GM19023 (cell line): ENCODE results near the gene MAP3K21.

Experiments used
- ATAC-seq: cut with Tn5 transposase; IDR thresholded peaks from one replicate; pipeline ENCODE4 v1.9.1; 2021; ENCODE audit warnings: mild to moderate bottlenecking, moderate library complexity; ENCODE audit not compliant: unreplicated experiment

MAP3K21 gene

GRCh38 chr1:233357595-233358397 is 30.3 kb downstream of the MAP3K21 start:
- no peak for ATAC-seq

- ATAC-seq, result no peak
These were observed 31.9 kb downstream of the MAP3K21 start for GRCh38 chr1:233359431-233359830.

DNA sequence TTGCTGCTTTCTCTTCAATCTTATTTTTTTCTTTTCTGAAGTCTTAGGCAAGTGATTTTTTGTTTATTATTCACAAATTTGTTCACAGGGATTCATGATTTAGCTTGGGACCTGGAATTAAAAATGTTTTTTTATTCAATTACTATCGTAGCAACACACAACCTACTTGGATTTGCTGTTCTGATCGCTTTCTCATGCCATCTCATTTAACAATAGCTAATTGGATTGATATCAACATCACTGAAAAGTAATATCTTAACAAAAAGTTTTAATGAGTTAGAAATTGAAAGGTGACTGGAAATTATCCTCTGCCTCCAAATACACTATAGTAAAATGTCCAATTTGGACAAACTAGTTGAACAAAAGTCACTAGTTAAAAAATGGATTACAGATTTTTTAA is 32.4 kb downstream of the MAP3K21 start:
- ATAC-seq, result no peak

DNA sequence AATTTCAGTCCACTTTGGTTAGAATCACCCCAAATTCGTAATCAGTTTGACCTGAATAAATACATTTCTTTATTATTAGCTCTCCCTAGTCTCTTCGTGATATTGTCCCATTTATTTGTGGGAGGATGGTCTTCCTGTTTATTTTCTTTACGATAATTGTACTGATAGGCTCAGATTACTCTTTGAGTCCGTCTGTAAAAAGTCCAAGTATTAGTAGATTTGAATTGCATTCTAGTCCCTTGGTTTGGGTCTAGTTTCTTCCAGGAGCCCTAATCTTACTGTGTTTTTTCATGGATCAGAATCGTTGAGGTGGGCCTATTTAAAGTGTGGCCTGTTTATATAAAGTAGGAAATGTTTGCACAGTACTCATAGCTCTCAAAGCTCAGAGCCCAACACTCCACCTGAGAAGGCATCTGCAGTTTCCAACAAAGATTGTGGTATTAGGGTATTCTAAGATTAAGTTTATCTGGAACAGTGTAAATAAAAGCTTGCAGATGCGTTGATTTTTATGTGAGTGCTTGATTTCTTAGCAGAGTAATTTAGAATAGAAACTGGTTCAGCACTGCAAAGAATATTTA is 33.1 kb downstream of the MAP3K21 start:
- ATAC-seq, result no peak

- no peak for ATAC-seq
These were observed 34.4 kb downstream of the MAP3K21 start for GRCh38 chr1:233361876-233362275.

GRCh38 chr1:233362743-233363142 is 35.2 kb downstream of the MAP3K21 start:
- no peak for ATAC-seq

GRCh38 chr1:233364026-233364425 is 36.5 kb downstream of the MAP3K21 start:
- no peak for ATAC-seq

DNA sequence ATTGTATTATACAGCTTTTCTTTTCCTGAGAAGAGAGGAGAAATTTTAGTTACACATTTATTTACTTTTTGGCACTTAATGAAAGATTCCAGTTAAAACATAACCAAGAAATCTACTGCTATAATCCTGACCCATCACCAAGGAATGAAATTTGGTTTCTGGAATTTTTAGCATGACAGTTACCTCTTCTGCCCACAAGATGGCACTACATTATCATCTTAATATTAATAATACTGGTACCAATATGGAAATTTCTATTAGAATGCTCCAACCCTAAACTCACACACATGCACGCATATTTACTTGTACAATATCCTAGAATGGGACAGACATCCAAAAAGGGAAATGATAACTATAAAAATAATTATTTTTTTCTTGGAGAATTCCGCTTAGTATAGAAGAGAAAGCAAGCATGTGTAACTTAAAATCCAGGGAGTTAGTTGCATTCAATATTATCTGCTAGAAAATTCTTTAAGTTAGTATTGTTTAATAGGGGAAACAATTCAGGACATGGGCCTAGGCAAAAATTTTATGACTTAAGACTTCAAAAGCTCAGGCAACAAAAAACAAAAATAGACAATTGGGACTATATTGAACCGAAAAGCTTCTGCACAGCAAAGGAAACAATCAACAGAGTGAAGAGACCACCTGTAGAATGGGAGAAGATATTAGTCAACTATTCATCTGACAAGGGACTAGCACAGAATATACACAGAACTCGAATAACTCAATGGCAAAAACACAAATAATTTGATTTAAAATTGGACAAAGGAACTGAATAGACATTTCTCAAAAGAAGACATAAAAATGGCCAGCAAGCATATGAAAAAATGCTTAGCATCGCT is 37.4 kb downstream of the MAP3K21 start:
- no peak for ATAC-seq

GRCh38 chr1:233366575-233366974 is 39.1 kb downstream of the MAP3K21 start:
- no peak for ATAC-seq

DNA sequence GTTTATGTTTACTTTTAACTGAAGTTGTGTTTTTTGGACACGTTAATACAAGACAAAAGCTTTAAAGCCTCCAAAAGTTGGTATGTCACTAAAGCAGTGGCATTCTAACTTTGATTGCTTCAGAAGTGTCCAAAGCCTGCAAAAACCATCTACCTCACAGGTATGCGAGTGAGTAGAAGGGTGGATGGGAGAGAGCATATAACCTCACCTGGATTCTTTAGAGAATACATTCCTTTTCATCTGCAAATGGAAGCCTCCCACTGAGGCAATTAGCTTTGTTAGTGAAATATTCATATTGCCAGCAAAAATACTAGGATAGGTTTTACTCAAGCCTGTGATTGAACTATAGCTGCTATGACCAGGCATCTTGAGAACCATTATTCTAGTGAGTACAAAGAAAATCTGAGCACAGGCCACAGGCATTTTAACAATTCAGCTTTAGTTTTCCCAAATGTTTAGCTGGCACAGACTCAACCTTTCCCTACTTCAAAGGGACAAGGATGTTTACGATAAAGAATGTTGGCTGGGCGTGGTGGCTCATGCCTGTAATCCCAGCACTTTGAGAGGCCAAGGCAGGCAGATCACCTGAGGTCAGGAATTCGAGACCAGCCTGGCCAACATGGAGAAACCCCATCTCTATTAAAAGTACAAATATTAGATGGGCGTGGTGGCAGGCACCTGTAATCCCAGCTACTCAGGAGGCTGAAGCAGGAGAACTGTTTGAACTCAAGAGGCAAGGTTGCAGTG is 39.7 kb downstream of the MAP3K21 start:
- ATAC-seq, result no peak

GRCh38 chr1:233368106-233368788 is 40.7 kb downstream of the MAP3K21 start:
- ATAC-seq, result no peak

DNA sequence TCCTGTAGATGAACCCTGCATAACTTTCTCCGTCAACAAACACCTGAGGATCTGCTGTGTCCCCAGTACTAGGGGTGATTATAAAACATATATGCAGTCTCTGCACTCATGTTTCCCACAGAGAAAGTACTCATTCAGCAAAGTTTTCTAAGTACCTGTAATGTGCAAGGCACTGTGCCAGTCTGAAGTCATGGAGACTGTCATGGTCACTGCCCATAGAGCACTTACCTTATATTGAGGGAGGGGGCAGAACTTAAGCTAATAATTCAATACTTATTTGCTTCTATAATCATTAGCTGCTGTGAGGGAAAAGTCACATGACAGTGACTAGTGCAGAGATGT is 41.2 kb downstream of the MAP3K21 start:
- no peak for ATAC-seq

GRCh38 chr1:233372218-233373120 is 44.9 kb downstream of the MAP3K21 start:
- ATAC-seq, result no peak

DNA sequence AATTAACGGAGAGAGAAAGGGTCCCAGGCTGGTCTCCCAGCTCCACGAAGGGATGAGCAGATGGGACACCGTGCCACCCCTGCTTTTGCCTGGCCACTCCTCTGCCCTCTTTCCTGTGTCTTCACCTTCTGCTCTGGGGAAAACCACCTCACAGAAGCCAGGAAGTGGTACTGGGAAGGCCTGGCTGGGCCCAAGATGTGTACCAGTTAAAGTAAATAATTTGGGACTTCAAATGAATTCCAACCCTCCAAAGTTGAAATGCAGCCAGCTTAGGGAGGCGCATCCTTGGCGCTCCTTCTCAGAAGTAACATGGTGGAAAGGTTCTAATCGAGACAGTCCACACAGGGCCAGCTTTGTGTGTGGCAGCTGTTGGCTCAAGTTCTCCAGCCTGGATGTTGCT is 45.7 kb downstream of the MAP3K21 start:
- ATAC-seq, result no peak

- ATAC-seq, result no peak
These were observed 48.1 kb downstream of the MAP3K21 start for GRCh38 chr1:233375653-233376052.

DNA sequence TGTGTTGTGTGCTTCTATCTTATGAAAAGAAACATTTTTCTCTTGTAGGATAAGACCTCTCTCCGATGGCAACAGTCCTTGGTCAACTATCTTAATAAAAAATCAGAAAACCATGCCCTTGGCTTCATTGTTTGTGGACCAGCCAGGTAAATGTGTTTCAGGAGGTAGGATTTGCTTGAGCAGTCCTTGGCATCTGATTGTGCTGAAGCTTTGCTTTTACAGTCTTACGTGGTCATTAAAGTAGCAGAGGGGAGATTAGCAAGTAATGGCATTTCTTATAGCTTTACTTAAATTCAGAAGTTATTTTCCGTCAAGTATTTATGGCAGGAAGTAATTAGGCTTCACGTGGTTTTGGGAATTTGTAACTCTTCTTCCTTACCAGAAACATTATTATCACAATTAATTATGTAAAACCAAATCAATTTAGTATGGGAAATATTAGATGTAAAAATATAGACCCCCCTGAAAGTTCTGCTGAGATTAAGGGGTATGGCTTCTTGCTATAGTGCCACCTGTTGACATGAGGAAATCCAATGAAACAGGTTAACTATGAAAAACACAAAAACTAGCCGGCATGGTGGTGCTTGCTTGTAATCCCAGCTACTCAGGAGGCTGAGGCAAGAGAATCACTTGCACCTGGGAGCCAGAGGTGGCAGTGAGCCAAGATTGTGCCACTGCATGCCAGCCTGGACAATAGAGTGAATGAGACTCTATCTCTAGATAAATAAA is 49.0 kb downstream of the MAP3K21 start:
- no peak for ATAC-seq

DNA sequence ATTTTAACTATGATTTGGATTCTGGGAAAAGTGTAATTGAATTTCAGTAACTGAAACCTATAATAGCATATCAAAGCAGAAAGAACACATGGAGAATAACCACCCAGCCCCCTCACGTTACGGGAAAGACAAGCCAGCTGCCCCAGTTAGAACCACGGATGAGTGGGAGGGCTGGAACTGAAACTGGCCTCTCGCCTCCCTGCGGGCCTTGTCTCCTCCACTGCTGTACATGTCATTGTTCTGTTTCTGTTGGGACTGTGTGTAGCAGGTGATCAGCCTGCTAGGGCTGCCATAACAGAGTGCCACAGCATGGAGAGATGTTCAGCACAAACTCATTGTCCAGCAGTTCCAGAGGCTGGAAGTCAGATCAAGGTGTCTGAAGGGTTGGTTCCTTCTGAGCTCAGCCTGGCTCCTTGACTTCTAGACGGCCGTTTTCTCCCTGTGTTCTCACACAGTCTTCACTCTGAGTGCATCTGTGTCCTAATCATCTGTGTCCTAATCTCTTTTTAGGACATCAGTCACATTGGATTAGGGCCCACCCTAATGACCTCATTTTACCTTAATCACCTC is 52.4 kb downstream of the MAP3K21 start:
- peak; percentile 54 for ATAC-seq

DNA sequence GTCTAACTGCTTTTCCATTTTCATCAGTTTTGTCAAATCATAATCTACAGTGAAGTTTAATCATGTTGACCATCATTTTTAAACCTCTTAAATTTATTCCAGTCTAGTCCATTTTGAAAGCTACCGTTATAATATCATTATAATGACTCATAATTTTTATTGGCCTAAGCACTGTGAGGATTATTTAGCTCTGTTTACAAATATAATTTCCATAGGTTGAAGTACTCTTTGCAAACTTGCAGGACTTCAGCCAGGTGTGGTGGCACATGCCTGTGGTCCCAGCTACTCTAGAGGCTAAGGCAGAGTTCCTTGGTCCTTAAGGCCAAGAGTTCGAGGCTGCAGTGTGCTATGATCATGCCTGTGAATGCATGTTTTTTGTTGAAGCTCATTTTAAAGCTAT is 54.3 kb downstream of the MAP3K21 start:
- ATAC-seq, result no peak

DNA sequence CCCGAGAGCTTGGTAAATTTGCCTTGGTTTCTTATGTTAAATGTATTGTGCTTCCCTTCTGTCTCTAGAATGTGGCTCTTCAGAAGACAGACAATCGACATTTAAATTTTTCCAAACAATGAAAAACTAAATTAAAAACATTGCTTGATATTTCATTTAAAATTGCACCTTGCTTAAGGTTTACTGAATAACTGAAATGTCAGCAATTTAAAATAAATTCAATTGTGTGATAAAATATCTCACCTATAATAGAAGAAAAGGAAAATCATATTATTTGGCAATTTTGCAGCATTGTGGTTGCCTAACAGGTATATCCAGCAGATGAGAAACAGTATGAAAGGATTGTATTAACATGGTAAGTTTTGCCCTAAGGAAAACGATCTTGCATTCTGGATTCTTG is 56.5 kb downstream of the MAP3K21 start:
- ATAC-seq, result no peak
